Lung (tissue), 12 donors: ENCODE data around the gene DISC1. TPM values are rescaled to one million over a fixed set of nuclear protein-coding genes. Genes with fewer than 3 reads are reported as not detected.

Experiments used
- ATAC-seq: fragments of 200-7000 bp; cut with Tn5 transposase; one replicate; pipeline ENCODE4 v1.9.1; 2020; ENCODE audit warnings: moderate number of reproducible peaks; ENCODE audit not compliant: insufficient read depth, low FRiP score
- DNase-seq, 3 donors: peaks; one replicate each; pipeline ENCODE4 v3.0.0-alpha.2; 2013 to 2017
- H3K27ac ChIP-seq, 2 donors: one replicate each; pipeline ENCODE4 v1.5.1; 2013; ENCODE audit warnings: mild to moderate bottlenecking in 2 of 2, moderate library complexity in 2 of 2, control low read depth in 1 of 2, inconsistent platforms in 1 of 2, low read depth in 1 of 2, low read length in 1 of 2
- H3K27me3 ChIP-seq, 3 donors: one replicate each; pipeline ENCODE4 v1.5.1; 2013; ENCODE audit warnings: low read length in 2 of 3; ENCODE audit not compliant: control insufficient read depth in 3 of 3, insufficient read depth in 3 of 3
- H3K36me3 ChIP-seq, 4 donors: one replicate each; pipeline ENCODE4 v1.5.1; 2013; ENCODE audit warnings: low read length in 4 of 4, mild to moderate bottlenecking in 1 of 4, moderate library complexity in 1 of 4; ENCODE audit not compliant: control insufficient read depth in 4 of 4, insufficient read depth in 4 of 4
- H3K4me1 ChIP-seq, 5 donors: one replicate each; pipeline ENCODE4 v1.5.1; 2013; ENCODE audit warnings: low read length in 5 of 5, mild to moderate bottlenecking in 2 of 5, moderate library complexity in 1 of 5; ENCODE audit not compliant: control insufficient read depth in 5 of 5, insufficient read depth in 5 of 5
- H3K4me3 ChIP-seq: one replicate; pipeline ENCODE4 v1.5.1; 2013; ENCODE audit warnings: mild to moderate bottlenecking, control low read depth, moderate library complexity
- H3K9ac ChIP-seq, 2 donors: one replicate each; pipeline ENCODE4 v1.5.1; 2013; ENCODE audit warnings: low read length in 2 of 2, control low read depth in 1 of 2; ENCODE audit not compliant: insufficient read depth in 1 of 2
- H3K9me3 ChIP-seq, 4 donors: one replicate each; pipeline ENCODE4 v1.5.1; 2013; ENCODE audit warnings: low read length in 3 of 4, mild to moderate bottlenecking in 1 of 4, moderate library complexity in 1 of 4; ENCODE audit not compliant: control insufficient read depth in 4 of 4, insufficient read depth in 3 of 4
- CTCF ChIP-seq: IDR thresholded peaks from 2 replicates; pipeline ENCODE4 v1.5.1; 2012; ENCODE audit warnings: mild to moderate bottlenecking; ENCODE audit errors: control extremely low read depth, extremely low read depth
- WGBS, 2 donors: extraction: QIAGEN DNeasy Blood & Tissue Kit; methylation state at CpG; one replicate each; pipeline ENCODE4 v1.1.7; 2013; 5-methylcytosine and 5-hydroxymethylcytosine counted together
- polyA plus RNA-seq, 2 donors: library from polyadenylated mRNA; stranded (reverse); fragments of 200-250 nt; gene quantifications; one replicate each; pipeline ENCODE4 v1.2.1, GENCODE V29; 2013
- total RNA-seq, 2 donors: library from RNA; depleted of rRNA in 1 of 2; stranded (reverse); fragments of >200 nt in 1 of 2; gene quantifications; one replicate each; pipeline ENCODE4 v1.2.1, GENCODE V29; 2014 to 2021
- donor health status: control.
- donor health status: control.
- donor health status: Bipolar disorder and iron deficiency.
- donor health status: healthy.
- donor health status: DM: yes; HTN: yes; CAD: no.

Gene DISC1
- total and polyA plus RNA-seq, 4 donors = 0.98 to 32.9 (median 6.1) TPM

- WGBS, 2 donors = 32 to 53% methylated on average over 5 of the region's 5 CpGs
- Histone ChIP-seq H3K4me1 (peaks cover 4 to 64% (median 35%) of the 10 kb centered on the region in 5 donors), H3K4me3 (no peak overlapping the region), H3K27ac (no peak overlapping the region), H3K27me3 (no peaks in the 10 kb centered on the region), H3K36me3 (peaks cover 0 to 2% (median 0%) of the 10 kb centered on the region in 4 donors), H3K9ac (no peak overlapping the region), H3K9me3 (peaks cover 0 to 5% (median 0%) of the 10 kb centered on the region in 4 donors)
- ATAC-seq (no peak), DNase-seq (peak; percentile 69 to 94 (median 93))
- no peak for TF ChIP-seq CTCF
Observed at GRCh38 chr1:231934797-231935196, 308.2 kb downstream of the DISC1 start.

- no peak overlapping the region for H3K9ac ChIP-seq
- peaks cover 0 to 2% (median 0%) of the 10 kb centered on the region in 4 donors for H3K36me3 ChIP-seq
- H3K27me3 ChIP-seq = no peaks in the 10 kb centered on the region
- no peak overlapping the region for H3K27ac ChIP-seq
- H3K9me3 ChIP-seq = peaks cover 0 to 5% (median 0%) of the 10 kb centered on the region in 4 donors
- no peak for ATAC-seq
- TF ChIP-seq CTCF = no peak
- WGBS, 2 donors = 79 to 82% methylated on average over 7 of the region's 7 CpGs
- H3K4me3 ChIP-seq = no peak overlapping the region
- H3K4me1 ChIP-seq = peaks cover 4 to 53% (median 30%) of the 10 kb centered on the region in 5 donors
- DNase-seq = no peak
Observed at GRCh38 chr1:231935856-231936255, 309.3 kb downstream of the DISC1 start.

- H3K36me3 ChIP-seq = no peaks in the 10 kb centered on the region
- H3K27ac ChIP-seq = no peak overlapping the region
- H3K9ac ChIP-seq = no peak overlapping the region
- ATAC-seq = peak; percentile 19
- H3K9me3 ChIP-seq = no peaks in the 10 kb centered on the region
- peaks cover 7 to 55% (median 30%) of the 10 kb centered on the region in 5 donors for H3K4me1 ChIP-seq
- no peak overlapping the region for H3K4me3 ChIP-seq
- whole genome bisulfite sequencing, 2 donors = 46 to 64% methylated on average over 9 of the region's 9 CpGs
- no peak for TF ChIP-seq CTCF
- no peaks in the 10 kb centered on the region for H3K27me3 ChIP-seq
- peak; percentile 92 to 96 (median 94) for DNase-seq
Observed at GRCh38 chr1:231936983-231937775, 310.6 kb downstream of the DISC1 start.
